Renal pelvis (tissue), 4 donors: ENCODE data around the gene MGMT. TPM values are rescaled to one million over a fixed set of nuclear protein-coding genes. Genes with fewer than 3 reads are reported as not detected.

Source experiments
- DNase-seq: peaks from one replicate; pipeline ENCODE4 v3.0.0-alpha.2; 2013
- polyA plus RNA-seq, 3 donors: library from polyadenylated mRNA; unstranded; fragments of 120-200 nt; gene quantifications; one replicate each; pipeline ENCODE4 v1.2.1, GENCODE V29; 2013; ENCODE audit not compliant: insufficient read length in 3 of 3

MGMT gene
- polyA plus RNA-seq, 3 donors: 14.1 to 24.1 (median 21.3) TPM

DNA sequence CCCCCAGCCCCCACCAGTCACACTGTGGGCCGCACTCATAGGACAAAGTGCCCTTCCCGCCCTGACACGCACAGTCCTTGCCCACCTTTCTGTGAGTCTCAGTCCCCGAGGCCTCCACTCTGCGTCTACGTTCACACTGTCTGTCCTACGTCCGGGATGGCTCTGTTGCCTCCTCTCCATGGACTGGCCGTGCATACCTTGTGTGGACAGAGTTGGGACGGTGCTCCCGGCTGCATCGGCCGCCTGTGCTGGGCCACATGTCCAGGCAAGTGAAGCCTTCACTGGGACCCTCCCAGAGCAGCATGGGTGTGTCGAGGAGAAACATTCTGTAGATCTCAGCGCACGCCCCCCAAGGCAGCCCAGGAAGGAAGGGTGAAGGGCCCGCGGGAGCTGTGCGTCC is 239.0 kb downstream of the MGMT start:
- no peak for DNase-seq

DNA sequence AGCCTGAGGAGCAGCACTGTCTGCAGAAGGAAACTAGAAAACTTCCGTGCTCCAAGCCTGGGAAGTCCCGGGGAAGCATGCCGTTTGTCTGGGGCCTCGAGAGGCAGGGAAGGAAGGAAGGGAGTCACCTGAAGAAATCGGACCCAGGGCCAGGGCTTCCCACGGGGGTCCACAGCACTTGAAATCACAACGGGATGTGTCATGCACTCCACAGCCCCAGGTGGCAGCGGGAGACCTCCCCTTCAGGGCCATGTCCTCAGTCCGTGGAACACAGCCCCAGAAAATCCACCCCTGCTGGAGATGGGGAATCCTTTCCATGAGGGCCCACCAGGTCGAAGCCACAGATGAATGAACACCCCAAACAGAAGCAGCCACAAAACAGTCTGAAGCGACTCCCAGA is 239.5 kb downstream of the MGMT start:
- no peak for DNase-seq

DNA sequence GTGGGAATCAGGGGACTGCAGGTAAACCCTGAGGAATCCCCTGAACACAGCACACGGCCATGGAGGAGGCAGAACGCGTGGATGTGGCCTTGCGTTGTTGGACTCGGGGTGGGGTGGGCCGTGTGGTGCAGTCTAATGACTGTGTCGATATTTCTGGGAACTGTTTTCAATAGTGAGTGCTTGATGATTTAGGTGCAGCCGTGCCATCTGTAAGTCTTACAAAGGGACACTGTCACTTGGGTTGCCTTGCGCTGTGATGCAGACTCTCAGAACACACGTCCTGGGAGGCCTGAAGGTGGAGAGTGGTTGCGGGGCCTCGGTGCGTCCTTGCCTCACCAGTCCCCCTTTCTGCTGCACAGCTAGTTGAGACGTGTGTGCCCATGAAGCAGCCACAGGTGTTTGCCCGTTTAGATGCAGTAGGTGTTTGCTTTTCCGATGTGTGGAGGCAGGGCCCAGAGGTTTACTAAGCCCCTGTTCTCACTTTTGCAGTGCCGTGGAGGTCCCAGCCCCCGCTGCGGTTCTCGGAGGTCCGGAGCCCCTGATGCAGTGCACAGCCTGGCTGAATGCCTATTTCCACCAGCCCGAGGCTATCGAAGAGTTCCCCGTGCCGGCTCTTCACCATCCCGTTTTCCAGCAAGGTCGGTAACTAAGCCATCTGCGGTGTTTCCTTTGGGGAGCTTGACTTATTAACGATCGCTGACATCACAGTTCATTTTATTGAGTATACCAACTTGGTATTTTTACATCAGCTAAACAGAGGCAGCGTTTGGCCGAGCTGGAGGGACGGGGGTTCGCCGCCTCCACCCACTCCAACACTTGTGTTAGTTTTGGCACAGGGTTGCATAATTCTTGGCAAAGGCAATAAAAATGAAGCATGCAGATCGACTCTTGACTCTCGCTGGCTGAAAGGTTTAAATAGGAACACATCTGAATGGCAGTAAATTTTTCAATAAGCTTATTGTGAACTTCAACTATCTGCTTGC is 240.7 kb downstream of the MGMT start:
- DNase-seq: no peak

DNA sequence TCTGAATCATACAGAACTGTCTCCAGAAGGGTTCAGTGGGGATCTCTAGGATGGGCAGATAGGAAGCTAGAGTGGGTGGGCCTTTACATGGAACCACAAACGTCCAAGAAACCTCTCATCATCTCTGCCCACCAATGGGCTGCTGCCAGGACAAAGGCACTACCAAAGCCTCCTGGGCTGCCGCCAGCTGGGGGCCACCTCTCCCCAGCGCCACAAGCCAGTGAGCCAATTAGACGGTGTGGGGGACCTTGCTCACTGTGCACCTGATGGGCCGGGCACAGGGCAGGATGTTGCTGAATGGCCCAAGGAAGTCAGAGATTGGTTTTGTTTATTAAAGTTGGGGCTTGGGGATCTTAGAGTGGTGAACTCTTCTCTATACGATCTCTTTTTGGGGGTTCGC is 242.1 kb downstream of the MGMT start:
- DNase-seq: no peak

DNA sequence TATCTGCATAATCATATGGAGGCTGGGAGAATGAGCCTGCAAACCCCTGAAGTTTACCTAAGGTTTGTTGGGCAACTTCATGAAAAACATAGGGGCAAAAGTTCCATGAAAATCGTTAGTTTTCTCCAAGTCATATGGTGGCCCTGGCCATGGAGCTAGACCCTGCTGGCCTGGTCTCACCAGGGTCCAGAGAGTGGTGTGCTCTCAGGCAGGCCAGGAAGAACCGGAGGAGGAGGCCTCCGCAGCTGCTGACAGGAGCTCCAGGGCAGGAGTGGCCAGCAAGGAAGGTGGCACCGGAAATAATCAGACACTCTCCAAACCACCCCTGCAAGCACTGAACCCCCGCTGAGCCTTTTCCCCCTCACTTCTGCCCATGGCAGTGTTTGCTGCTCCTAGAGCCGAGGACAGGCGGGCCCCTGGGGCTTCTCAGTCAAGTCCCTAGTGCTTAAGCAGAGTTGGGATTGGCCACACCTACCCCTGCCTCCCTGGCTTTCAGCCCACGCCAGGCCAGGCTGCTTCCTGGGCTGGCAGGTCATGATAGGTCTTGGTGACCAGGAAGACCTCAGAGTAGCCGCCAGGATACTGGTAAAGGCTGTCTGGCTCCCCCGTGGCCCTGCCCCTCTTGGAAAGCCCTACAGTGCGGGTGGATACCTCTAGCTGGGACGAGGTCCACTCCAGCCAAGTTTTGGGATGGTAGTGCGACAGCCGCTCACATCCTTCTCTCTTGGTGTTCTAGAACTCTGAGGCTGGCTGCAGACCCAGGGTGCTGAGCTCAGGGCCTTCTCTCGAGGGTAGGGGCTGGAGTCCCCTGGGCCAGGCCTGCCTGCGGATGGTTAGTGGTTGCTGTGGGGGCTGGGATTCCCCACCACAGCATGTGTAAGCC is 242.8 kb downstream of the MGMT start:
- no peak for DNase-seq

GRCh38 chr10:129710510-129710847 is 243.4 kb downstream of the MGMT start:
- no peak for DNase-seq

GRCh38 chr10:129711291-129711690 is 244.2 kb downstream of the MGMT start:
- DNase-seq: no peak

- DNase-seq: no peak
Measured at GRCh38 chr10:129712000-129712399, 245.0 kb downstream of the MGMT start.

DNA sequence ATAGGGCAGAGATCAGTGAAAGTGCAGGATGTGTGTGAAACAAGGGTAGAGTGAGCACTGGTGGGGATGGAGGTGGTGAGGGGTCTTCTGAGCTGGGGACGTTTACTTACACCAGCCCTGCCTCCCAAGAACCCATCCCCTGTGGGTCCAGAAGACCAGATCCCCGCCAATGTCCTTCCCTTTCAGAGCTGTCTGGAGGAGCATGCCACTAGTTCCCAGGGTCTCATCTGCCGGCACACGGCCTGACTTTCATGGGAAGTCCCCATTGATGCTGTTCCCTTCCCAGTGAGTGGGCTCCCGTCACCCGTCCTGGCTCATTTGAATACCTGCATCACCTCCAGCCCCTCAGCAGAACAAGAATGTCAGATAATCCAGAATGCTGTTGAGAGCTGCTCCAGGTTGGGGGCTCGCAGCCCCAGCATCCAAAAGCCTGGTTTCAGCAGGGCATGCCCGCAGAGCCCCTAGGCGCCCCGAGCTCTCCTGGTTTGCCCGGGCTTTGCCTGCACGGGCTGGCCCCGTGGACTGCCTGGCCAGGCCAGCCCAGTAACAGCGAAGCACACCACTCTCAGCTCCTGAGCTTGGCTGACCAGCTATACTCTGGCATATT is 246.7 kb downstream of the MGMT start:
- no peak for DNase-seq

DNA sequence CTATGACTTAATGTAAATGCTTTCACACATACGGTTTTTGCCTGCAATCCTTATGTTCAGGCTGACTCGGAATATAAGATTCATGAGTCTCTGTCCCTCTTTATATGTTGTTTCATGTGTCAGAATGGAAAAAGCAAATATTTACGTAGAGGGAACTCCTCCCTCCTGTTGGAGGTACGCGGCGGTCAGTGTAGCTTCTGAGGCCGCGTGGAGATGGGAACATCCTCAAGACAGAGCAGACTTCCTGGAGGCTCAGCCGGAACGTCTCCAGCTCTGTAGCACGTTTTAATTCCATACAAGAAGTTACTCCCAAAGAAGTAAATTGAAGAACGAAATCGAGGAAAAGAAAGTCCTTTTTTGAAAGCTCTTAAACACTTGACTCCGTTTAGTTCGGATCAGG is 248.8 kb downstream of the MGMT start:
- DNase-seq: no peak

GRCh38 chr10:129716211-129716681 is 249.2 kb downstream of the MGMT start:
- no peak for DNase-seq

DNA sequence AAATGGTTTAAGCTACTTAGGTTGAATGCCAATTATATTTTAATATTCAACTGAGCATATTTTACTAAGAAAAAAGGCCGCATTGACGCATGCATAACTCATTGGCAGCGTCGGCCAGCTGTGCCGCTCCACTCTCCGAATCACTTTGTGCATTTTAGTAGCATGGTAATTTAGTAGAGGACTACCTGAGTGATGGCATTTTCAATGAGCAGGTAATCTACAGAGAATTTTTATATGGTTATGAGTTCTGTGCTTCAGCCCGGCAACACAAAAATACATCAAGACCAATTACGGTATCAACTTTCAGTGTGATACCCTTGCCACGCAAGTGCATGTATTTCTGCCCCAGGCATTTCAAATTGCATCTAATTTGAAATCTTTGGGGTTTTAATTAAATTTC is 249.8 kb downstream of the MGMT start:
- DNase-seq: no peak

DNA sequence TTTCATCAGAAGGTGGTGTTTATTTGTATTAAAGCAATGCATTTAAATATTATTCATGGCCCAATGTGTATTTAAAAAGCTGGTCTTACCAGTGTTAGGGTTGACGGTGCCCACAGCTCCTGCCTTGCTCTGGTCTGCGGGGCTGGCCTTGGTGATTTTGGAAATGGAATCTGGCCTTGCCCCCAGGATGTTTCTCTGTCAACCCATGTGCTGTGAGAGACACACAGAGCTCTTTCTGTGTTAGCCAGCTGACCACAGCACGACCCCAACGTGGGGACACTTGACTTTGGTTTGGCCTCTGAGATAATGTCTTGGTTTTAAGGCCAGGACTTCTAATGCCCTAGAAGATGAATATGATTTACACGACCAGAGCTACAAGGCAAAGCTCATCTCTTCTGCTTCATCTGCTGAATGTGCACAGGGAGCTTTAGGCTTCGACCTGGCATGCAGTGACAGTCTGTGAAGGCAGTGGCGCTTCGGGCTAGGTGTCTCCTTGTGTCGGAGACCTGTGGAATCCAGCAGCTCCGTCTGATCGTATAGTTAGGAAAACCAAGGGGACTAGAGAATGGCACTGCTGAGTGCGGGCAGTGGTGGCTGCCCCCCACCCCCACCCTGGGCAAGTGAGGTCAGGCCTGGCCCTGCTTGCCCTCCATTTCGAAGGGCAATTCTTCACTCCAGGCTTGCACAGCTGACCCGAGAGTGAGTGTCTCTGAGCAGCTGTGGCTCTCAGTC is 250.9 kb downstream of the MGMT start:
- DNase-seq: no peak

DNA sequence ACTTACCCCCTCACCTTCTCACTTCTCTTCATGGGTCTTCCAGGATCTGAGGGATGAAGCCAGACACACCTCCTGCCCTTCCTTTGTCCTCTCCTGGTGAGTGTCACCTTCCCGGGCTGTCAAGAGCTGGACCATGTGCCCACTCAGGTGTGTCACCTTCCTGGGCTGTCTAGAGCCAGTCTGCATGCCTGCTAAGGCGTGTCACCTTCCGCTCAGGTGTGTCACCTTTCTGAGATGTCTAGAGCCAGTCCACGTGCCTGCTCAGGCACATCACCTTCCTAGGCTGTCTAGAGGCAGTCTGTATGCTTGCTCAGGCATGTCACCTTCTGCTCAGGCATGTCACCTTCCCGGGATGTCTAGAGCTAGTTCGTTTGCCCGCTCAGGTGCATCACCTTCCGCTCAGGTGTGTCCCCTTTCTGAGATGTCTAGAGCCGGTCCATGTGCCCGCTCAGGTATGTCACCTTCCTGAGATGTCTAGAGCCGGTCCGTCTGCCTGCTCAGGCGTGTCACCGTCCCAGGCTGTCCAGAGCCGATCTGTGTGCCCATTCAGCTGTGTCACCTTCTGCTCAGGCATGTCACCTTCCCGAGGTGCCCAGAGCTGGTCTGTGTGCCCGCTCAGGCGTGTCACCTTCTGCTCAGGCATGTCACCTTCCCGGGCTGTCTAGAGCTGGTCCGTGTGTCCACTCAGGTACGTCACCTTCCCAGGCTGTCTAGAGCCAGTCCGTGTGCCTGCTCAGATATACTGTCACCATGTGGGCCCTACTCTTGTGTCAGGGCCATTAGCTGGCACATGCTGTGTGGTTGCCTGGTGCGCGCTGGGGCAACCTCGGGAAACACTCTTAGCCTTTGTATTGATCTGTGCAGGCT is 251.7 kb downstream of the MGMT start:
- no peak for DNase-seq

DNA sequence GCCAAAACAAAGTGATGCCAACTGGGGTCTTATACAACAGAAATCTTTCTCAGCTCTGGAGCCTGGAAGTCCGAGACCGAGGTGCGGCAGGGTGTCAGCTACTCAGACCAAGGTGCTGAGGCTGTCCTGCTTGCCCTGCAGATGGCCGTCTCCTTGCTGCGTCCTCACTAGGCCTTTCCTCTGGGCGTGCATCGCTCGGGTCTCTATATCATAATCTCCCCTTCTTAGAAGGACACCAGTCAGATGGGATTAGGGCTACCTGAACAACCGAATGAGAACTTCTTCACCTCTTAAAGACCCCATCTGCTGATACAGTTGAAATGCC is 252.3 kb downstream of the MGMT start:
- DNase-seq: no peak

- no peak for DNase-seq
Measured at GRCh38 chr10:129719889-129720590, 253.0 kb downstream of the MGMT start.

- DNase-seq: no peak
Measured at GRCh38 chr10:129725011-129725410, 258.0 kb downstream of the MGMT start.

DNA sequence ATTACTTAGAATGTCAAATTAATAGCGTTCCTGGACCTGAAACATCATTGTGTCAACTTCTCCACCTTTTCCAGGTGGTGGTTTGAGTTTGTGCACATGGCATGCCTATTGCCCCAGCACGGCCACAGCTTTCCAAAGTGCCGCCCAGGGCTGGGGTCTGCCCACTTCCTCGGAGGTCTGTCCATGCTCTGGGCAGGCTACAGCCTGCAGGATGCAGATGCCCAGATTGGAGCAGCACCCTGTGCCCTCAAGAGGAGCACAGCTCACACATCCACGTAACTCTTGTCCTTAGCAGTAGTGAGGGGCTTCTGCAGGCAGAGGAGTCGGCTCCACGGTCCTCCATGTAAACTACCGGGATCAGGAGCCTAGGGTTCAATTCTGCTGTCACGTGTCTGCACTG is 258.4 kb downstream of the MGMT start:
- no peak for DNase-seq

DNA sequence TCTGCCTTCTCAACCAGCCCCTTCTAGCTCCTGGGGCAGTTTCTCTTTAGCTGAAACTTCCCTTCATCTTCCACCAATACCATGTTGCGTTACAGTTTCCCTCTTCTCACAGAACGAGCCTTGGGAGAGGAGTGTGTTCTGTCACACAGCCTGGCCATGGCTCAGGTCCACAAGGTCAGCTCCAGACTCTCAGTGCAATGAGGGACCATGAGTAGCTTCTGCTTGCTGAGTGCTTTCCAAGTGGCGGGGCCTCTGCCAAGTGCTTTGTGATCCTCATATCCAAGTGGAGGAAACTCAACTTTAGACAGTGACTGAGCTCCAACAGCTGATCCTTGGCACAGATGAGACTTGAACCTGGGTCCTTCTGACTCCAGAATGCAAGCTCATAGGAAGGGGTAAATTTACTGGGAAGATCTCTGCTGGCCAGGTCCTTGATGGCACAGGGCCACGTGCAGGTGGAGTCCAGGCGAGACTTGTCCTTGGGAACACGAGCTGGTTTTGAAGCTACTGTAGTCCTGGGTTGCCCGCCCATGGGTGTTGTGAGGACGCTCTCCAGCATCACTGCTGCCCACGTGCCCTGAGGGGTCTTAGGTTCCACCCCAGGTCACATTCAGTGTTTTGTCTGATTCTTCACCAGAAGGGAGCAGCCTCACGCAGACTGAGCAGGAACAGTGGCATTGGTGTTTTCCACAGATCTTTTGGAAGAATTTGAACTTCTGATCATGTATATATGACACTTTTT is 259.0 kb downstream of the MGMT start:
- DNase-seq: no peak
